SU-DHL-6 (cell line): Measurements from ENCODE around the gene AKT3.

Experiments used
- CTCF ChIP-seq: fragments of 200-600 bp; sonication (generic); IDR thresholded peaks from one replicate; pipeline ENCODE4 v1.5.1; 2017; ENCODE audit warnings: antibody characterized with exemption, mild to moderate bottlenecking, low read length, moderate library complexity; ENCODE audit not compliant: insufficient read depth, poor library complexity, severe bottlenecking
- EZH2phosphoT487 ChIP-seq: fragments of 200-600 bp; sonication (generic), shearing (Covaris generic); conservative IDR thresholded peaks from 2 replicates; pipeline ENCODE4 v1.6.1; 2018; ENCODE audit warnings: mild to moderate bottlenecking, antibody characterized with exemption, low read length, moderate library complexity, mixed read lengths

GRCh38 chr1:243447844-243448243 lies 402.2 kb downstream of the AKT3 start:
- no peak for TF ChIP-seq CTCF
- TF ChIP-seq EZH2phosphoT487 = no peak
